ENCODE data around the gene NOS3. TPM values are rescaled to one million over a fixed set of nuclear protein-coding genes. Genes with fewer than 3 reads are reported as not detected.
"Not testable (repeated sequence)": the region's sequence is repeated elsewhere in the genome, so short reads cannot be mapped to it uniquely, and the experiment has no call there.

Gene NOS3
- total RNA-seq, 6 donors from 2014 or later, result 3.1 to 95.3 (median 16.2) TPM

DNA sequence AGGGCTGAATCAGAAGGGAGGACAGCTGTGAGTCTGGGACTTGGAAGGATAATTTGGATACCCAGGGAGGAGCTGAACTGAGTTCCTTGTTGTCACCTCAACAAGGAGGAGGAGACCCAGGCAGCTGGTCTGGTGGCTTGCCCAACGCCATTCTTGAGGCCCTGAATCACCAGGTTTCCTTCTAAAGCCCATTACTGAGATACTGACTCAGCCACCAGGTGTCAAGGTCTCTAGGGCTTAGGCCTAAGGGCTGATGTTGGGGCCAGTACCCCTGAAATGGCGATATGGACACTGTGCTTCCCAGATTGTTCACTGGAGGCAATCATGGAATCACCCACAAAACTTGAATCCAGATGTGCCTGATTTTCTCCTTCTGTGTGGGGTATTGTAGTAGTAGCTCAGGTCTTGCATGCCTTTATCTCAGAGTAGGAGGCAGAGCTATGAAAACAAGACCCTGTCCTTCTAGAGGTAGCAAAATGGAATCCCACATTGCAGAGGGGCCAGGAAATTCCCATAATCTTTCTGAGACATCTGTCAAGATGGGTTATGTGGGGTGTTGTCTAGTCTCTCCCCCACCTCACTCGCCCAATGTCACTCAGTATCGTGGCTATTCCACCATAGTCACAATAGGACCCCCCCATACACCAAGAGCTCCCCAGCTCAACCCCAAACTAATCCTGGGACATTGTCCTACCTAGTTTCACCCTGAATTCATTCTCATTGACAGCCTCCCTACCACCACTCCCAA is 35.3 kb downstream of the NOS3 start:
- Histone ChIP-seq H3K36me3 (no peaks in the 10 kb centered on the region), H3K27ac (no peak overlapping the region), H3K4me1 (peaks cover 10 to 28% (median 14%) of the 10 kb centered on the region in 4 donors), H3K9me3 (no peaks in the 10 kb centered on the region), H3K4me3 (no peak overlapping the region), H3K27me3 (no peaks in the 10 kb centered on the region)
- ATAC-seq (ENCODE audit: low FRiP score in 2 of 2), result no peak
- TF ChIP-seq POLR2A (IDR thresholded peaks at IDR 0.05), result no peak
- no peak for TF ChIP-seq EP300 (IDR thresholded peaks at IDR 0.05)
- TF ChIP-seq, protein P1, sequence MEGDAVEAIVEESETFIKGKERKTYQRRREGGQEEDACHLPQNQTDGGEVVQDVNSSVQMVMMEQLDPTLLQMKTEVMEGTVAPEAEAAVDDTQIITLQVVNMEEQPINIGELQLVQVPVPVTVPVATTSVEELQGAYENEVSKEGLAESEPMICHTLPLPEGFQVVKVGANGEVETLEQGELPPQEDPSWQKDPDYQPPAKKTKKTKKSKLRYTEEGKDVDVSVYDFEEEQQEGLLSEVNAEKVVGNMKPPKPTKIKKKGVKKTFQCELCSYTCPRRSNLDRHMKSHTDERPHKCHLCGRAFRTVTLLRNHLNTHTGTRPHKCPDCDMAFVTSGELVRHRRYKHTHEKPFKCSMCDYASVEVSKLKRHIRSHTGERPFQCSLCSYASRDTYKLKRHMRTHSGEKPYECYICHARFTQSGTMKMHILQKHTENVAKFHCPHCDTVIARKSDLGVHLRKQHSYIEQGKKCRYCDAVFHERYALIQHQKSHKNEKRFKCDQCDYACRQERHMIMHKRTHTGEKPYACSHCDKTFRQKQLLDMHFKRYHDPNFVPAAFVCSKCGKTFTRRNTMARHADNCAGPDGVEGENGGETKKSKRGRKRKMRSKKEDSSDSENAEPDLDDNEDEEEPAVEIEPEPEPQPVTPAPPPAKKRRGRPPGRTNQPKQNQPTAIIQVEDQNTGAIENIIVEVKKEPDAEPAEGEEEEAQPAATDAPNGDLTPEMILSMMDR (IDR thresholded peaks at IDR 0.05), result no peak
- no peak for TF ChIP-seq POLR2AphosphoS5 (IDR thresholded peaks at IDR 0.05)
- no peak for DNase-seq
- 83 to 85% methylated on average over 4 of the region's 4 CpGs for WGBS, 2 donors

DNA sequence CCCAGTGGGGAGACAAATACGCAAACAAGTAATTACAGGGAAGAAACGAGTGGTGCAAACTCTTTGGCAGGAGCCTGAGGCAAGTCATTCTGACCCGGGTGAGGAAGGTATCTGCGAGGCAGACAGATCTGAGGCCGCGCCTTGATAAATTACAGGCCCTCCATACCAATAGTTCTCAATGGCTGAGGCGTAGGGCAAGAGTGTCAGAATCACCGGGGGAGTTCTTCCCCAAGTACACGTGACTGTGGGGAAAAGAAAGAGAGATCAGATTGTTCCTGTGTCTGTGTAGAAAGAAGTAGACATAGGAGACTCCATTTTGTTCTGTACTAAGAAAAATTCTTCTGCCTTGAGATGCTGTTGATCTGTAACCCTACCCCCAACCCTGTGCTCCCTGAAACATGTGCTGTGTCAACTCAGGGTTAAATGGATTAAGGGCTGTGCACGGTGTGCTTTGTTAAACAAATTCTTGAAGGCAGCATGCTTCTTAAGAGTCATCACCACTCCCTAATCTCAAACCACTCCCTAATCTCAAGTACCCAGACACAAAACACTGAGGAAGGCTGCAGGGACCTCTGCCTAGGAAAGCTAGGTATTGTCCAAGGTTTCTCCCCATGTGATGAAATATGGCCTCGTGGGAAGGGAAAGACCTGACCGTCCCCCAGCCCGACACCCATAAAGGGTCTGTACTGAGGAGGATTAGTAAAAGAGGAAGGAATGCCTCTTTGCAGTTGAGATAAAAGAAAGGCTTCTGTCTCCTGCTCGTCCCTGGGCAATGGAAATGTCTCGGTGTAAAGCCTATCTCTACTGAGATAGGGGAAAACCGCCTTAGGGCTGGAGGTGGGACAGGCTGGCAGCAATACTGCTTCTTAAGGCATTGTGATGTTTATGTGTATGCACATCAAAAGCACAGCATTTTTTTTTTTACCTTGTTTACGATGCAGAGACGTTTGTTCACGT is 36.2 kb downstream of the NOS3 start:
- not testable (repeated sequence) for H3K36me3 ChIP-seq; ATAC-seq (ENCODE audit: low FRiP score in 2 of 2); H3K27me3 ChIP-seq; H3K9me3 ChIP-seq
- WGBS, 2 donors, result 43 to 55% methylated on average over 19 of the region's 19 CpGs
- DNase-seq, result peak in 1 of 2 donors; percentile 38
- H3K4me1 ChIP-seq, result peaks cover 10 to 28% (median 14%) of the 10 kb centered on the region in 4 donors
- peak overlapping the region in 3 of 4 donors; percentile 71 to 85 (median 80) for H3K4me3 ChIP-seq
- peak overlapping the region; percentile 65 to 87 (median 73) for H3K27ac ChIP-seq

DNA sequence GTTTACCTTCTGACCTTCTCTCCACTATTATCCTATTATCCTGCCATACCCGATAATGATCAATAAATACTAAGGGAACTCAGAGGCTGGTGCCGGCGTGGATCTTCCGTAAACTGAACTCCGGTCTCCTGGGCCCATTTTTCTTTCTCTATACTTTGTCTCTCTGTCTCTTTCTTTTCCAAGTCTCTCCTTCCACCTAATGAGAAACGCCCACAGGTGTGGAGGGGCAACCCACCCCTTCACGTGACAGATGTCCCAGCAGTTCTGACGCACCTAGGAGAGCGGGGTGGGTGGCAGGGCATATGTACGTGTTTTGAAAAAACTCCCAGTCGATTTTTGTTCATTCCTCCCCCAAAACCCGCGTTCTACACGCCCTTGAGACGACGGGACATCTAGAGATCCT is 36.9 kb downstream of the NOS3 start:
- WGBS, 2 donors, result 9 to 17% methylated on average over 16 of the region's 16 CpGs
- not testable (repeated sequence) for ATAC-seq (ENCODE audit: low FRiP score in 2 of 2); H3K27me3 ChIP-seq; H3K36me3 ChIP-seq; H3K9me3 ChIP-seq; DNase-seq
- H3K27ac ChIP-seq, result peak overlapping the region; percentile 65 to 87 (median 73)
- TF ChIP-seq POLR2A (IDR thresholded peaks at IDR 0.05), result peak in 1 of 4 donors; percentile 57
- peaks cover 10 to 28% (median 14%) of the 10 kb centered on the region in 4 donors for H3K4me1 ChIP-seq
- H3K4me3 ChIP-seq, result peak overlapping the region in 3 of 4 donors; percentile 71 to 85 (median 80)

DNA sequence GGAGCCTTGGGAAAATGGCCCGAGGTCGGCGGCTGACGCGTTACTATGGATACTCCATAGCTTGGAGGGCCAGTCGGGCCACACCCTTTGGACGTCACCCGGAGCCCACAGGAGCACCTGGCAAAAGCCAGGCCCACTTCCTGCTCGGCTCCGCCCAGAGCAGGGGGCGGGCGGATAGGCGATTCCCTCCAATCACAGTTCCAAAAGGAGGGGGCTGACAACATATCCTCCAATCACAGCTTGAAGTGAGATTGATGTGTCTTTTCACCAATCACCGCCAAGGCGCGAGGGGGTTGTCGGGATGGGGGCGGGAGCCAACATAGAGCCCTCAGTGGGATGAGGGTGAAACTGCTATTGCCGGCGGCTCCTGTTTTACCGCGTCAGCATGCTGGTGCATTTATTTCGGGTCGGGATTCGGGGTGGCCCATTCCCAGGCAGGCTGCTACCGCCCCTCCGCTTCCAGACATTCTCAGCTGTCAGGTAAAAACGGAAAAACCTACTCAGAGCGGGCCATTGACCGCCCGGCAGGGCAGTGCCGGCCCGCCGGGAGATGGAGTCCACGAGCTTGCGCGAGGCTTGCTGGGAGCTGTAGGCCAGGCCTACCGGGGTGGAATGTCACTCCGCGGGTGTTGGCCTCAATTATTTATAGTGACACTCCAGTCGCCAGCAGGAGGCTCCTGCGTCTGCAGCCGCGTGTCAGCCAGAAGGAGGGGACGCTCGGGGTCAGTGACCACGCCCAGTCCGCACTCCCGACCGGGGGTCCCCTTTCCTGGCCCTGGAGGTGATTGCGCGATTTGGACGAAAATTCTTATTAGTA is 37.5 kb downstream of the NOS3 start, which contains the start of gene ABCB8:
Gene ABCB8 (plus strand): TSS at position 320 of the 817 bp plus-strand sequence. CDS start 66 bp downstream, at position 386.
- peak within 1 kb of the TSS; percentile 70 to 87 (median 74) for H3K27ac ChIP-seq
- DNase-seq (peak; percentile 95 to 99), ATAC-seq (ENCODE audit: low FRiP score in 2 of 2) (peak; percentile 96 to 99)
- H3K4me3 ChIP-seq, result peak within 1 kb of the TSS; percentile 53 to 85 (median 76)
- peaks cover 10 to 28% (median 14%) of the 10 kb centered on the region in 4 donors for H3K4me1 ChIP-seq
- no peaks in the 10 kb centered on the region for H3K9me3 ChIP-seq
- peaks cover 0 to 6% (median 1%) of the 10 kb centered on the region in 4 donors for H3K36me3 ChIP-seq
- TF ChIP-seq POLR2AphosphoS5 (IDR thresholded peaks at IDR 0.05) (peak; percentile 72 to 74), EP300 (IDR thresholded peaks at IDR 0.05) (no peak), POLR2A (IDR thresholded peaks at IDR 0.05) (peak in 3 of 4 donors; percentile 45 to 77 (median 73))
- TF ChIP-seq, protein P1 (IDR thresholded peaks at IDR 0.05), result peak; percentile 35 to 76 (median 65)
- no peaks in the 10 kb centered on the region for H3K27me3 ChIP-seq
- 0 to 1% methylated on average over 14 to 46 of the region's 53 CpGs for WGBS, 2 donors

DNA sequence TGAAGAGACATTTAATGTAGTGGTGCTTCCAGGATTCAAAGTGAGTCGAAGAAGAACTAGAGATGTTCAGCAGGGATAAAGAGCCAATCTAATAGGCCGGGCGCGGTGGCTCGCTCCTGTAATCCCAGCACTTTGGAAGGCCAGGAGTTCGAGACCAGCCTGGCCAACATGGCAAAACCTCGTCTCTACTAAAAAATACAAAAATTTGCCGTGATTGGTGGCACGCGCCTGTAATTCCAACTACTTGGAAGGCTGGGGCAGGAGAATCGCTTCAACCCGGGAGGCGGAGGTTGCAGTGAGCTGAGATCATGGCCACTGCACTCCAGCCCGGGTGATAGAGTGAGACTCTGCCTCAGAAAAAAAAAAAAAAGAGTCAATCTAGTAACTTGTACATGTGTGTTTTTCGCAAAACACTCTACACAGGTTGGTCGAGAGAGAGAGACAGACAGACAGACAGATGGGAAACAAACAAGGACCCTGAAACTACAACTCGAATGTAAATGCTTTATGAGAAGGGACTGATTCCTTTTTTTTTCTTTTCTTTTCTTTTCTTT is 38.2 kb downstream of the NOS3 start:
- TF ChIP-seq, protein P1 (IDR thresholded peaks at IDR 0.05), result no peak
- no peak for TF ChIP-seq EP300 (IDR thresholded peaks at IDR 0.05)
- no peak for TF ChIP-seq POLR2AphosphoS5 (IDR thresholded peaks at IDR 0.05)
- no peak for TF ChIP-seq POLR2A (IDR thresholded peaks at IDR 0.05)
- H3K27ac ChIP-seq, result peak overlapping the region; percentile 70 to 87 (median 74)
- H3K9me3 ChIP-seq, result no peaks in the 10 kb centered on the region
- 47 to 61% methylated on average over 17 of the region's 17 CpGs for WGBS, 2 donors
- peak overlapping the region; percentile 53 to 85 (median 76) for H3K4me3 ChIP-seq
- peaks cover 0 to 12% (median 4%) of the 10 kb centered on the region in 4 donors for H3K36me3 ChIP-seq
- H3K27me3 ChIP-seq, result no peaks in the 10 kb centered on the region
- DNase-seq (no peak), ATAC-seq (ENCODE audit: low FRiP score in 2 of 2) (no peak)
- peaks cover 10 to 28% (median 14%) of the 10 kb centered on the region in 4 donors for H3K4me1 ChIP-seq
